Diencephalon (tissue), 1 donor: ENCODE results near the gene EFHD1. TPM values are rescaled to one million over a fixed set of nuclear protein-coding genes. Genes with fewer than 3 reads are reported as not detected.

Experiments used
- small RNA-seq: library from RNA; depleted of rRNA; stranded (forward); fragments of <200 nt; gene quantifications from one replicate; pipeline ENCODE3, GENCODE V24; 2014
- total RNA-seq: library from RNA; depleted of rRNA; stranded (reverse); fragments of >200 nt; gene quantifications from one replicate; pipeline ENCODE4 v1.2.3, GENCODE V29; 2014

The EFHD1 gene, protein sequence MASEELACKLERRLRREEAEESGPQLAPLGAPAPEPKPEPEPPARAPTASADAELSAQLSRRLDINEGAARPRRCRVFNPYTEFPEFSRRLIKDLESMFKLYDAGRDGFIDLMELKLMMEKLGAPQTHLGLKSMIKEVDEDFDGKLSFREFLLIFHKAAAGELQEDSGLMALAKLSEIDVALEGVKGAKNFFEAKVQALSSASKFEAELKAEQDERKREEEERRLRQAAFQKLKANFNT
- total RNA-seq = 3.7 TPM

DNA sequence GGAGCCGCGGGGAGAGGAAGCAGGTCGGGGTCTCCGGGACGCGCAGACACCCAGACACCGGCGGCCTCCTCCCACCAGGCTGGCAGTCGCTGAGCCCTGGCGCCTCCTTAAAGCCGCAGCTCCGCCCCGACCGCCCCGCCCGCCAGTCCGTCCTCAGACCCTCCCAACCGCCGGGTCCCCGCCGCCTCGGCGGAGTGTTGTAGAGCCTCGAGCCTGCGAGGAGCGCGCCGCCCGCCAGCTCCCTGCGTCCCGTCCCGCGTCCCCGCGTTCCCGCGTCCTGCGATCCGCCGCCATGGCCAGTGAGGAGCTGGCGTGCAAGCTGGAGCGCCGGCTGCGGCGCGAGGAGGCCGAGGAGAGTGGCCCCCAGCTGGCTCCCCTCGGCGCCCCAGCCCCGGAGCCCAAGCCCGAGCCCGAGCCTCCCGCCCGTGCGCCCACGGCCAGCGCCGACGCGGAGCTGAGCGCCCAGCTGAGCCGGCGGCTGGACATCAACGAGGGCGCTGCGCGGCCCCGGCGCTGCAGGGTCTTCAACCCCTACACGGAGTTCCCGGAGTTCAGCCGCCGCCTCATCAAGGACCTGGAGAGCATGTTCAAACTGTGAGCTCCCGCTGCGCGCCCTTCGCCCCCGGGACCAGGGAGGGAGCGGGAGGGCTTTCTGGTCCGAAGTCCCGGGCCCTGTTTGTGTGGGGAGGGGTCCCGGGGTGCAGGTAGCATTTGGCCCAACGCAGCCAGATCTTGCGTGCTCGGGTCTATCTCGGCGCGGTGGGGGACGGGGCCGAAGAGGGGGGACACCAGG, at the start of gene EFHD1:
TSS of gene EFHD1 (plus strand) at position 192 of the 793 bp plus-strand sequence. CDS start at position 293, 101 bp downstream.

DNA sequence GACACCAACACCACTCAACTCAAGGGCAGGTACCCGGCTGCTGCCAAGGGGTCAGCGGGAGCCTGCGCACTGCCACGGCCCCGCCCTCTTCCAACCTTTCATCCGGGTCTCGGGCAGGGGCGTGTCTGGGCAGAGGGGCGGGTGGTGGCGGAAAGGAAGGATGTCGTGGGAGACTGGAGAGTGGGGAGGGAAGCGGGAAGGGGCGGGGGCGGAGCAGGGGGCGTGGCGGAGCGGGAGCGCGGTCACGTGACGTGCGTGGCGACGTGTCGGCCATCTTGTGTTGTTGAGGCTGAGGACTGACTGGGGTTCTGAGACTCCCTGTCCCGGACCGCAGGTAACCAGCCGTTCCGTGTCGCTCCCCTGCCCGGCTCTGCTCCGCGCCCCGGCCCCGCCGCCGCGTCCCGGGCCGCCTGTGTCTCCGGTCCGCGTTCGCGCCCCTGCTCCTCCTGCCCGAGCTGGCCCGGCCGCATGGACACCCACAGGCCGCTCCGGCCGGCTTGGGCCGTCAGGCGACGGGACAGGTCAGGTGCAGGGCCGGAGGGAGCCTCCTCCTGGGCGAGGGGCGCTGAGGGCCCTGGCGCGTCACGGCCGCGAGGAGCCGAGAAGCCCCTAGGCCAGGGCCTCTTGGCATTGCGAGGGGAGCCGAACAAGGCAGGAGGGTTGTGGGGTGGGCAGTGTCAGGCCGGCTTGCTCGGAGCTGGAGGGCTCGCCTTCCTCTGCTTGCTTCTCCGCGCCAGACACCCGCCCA, 63.8 kb downstream of the EFHD1 start, which contains the start of gene GIGYF2:
TSS of gene GIGYF2 (plus strand) at position 273 of the 748 bp plus-strand sequence. CDS start 37,867 bp downstream, outside the sequence.

Small RNAs within 50 kb of the gene (small RNA-seq; reads per million reads assigned to genes)
- gene RN7SL359P = 0.28 reads per million, percentile 16 among the genes with 10 or more reads in this experiment

Other genes starting within 250 kb of the EFHD1 start
- not detected for gene ALPG, start 226.8 kb upstream of the EFHD1 start, total RNA-seq
- gene ALPI, start 177.5 kb upstream of the EFHD1 start, total RNA-seq = not detected
- gene ECEL1, start 145.8 kb upstream of the EFHD1 start, total RNA-seq = 27.0 TPM
- gene PRSS56, start 113.2 kb upstream of the EFHD1 start, total RNA-seq = 1.6 TPM
- 0.23 TPM for gene CHRND, start 107.4 kb upstream of the EFHD1 start, total RNA-seq
- gene CHRNG, start 93.9 kb upstream of the EFHD1 start, total RNA-seq = not detected
- 12.7 TPM for gene TIGD1, start 83.0 kb upstream of the EFHD1 start, total RNA-seq
- 49.6 TPM for gene EIF4E2, start 82.9 kb upstream of the EFHD1 start, total RNA-seq
- 109 TPM for gene GIGYF2, start 63.7 kb downstream of the EFHD1 start, total RNA-seq
- 9.2 TPM for gene KCNJ13, start 143.0 kb downstream of the EFHD1 start, total RNA-seq
- 4.6 TPM for gene SNORC, start 236.7 kb downstream of the EFHD1 start, total RNA-seq